Activated CD4-positive, alpha-beta memory T cell treated with anti-CD3 and anti-CD28 coated beads, Interleukin-2, amount 10 ng/mL, durations not matched to agents 7 days and 5 days (primary cell): ENCODE results near the gene ZFYVE16. TPM values are rescaled to one million over a fixed set of nuclear protein-coding genes. Genes with fewer than 3 reads are reported as not detected.

Source experiments
- CTCF ChIA-PET: fragments of 350-600 bp; sonication (Branson Sonifier 250); formaldehyde crosslinking; loops from one replicate; lab custom pipeline; 2021; ENCODE audit warnings: antibody characterized with exemption, inconsistent platforms; lab: Charles Lee
- POLR2A ChIA-PET: fragments of 350-600 bp; sonication (Branson Sonifier 250); formaldehyde crosslinking; loops from one replicate; lab custom pipeline; 2021; ENCODE audit warnings: antibody characterized with exemption; lab: Charles Lee
- DNase-seq: peaks from one replicate; pipeline ENCODE4 v3.0.0-alpha.2; 2020
- H3K27ac Mint-ChIP-seq: one replicate; pipeline ENCODE4 v1.8.0; 2021; ENCODE audit warnings: mild to moderate bottlenecking, mixed read lengths
- H3K27me3 Mint-ChIP-seq: one replicate; pipeline ENCODE4 v1.8.0; 2021; ENCODE audit warnings: mixed read lengths
- H3K36me3 Mint-ChIP-seq: one replicate; pipeline ENCODE4 v1.8.0; 2021; ENCODE audit warnings: low read depth, mixed read lengths
- H3K4me1 Mint-ChIP-seq: one replicate; pipeline ENCODE4 v1.8.0; 2021; ENCODE audit warnings: mixed read lengths
- H3K4me3 Mint-ChIP-seq: one replicate; pipeline ENCODE4 v1.8.0; 2021; ENCODE audit warnings: mild to moderate bottlenecking, mixed read lengths
- H3K9me3 Mint-ChIP-seq: one replicate; pipeline ENCODE4 v1.8.0; 2021; ENCODE audit warnings: mixed read lengths
- total RNA-seq, 2 experiments: library from RNA; stranded (reverse); gene quantifications; one replicate each; pipeline ENCODE4 v1.2.3, GENCODE V29; 2021

Gene ZFYVE16
- 10 to 100 TPM; 13.4 to 15.7 TPM for total RNA-seq

DNA sequence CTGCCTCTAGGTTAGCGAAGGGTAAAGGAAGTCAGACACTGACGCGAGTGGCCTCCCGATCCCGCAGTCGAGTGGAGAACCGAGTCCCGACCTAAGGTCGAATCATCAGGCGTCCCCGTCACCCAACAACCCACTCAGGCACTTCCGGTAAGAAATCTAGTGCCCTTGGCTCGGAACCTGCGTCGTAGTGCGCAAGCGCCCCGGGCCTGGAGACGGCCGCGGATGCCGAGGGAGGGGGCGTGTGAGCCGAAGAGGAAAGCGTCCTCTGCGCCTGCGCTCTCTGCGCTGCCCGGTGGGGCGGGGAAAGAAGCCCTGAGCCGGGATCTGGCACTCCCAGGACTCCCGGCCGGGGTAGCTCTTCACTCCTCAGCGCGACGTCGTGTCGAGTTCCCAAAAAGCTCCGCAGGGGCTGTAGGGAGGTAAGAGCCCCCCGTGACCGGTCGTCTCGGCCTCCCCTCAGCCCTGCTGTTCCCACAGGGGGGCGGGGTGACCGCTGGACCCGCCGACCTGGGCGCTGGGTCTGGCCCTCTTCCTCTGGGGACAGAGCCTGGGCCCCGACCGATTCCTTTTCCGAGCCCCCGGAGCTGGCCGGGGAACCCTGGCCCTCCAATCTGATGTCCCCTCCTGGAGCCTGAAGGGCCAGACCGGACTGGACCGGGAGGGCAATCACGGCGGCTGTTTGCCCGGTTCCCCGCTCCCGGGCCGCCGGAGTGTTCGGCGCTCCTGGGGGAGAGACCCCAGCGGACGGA is at the start of gene ZFYVE16:
Gene ZFYVE16, plus strand, starts transcription at position 330 of the 749 bp plus-strand sequence. CDS start 26,084 bp downstream, outside the sequence.
- Mint-ChIP-seq H3K4me3 (peak within 1 kb of the TSS; percentile 93), H3K9me3 (no peaks in the 10 kb centered on the region), H3K36me3 (peaks cover 7% of the 10 kb centered on the region), H3K27me3 (no peaks in the 10 kb centered on the region), H3K27ac (peak within 1 kb of the TSS; percentile 98), H3K4me1 (peaks cover 22% of the 10 kb centered on the region)
- peak; percentile 96 for DNase-seq
- CTCF ChIA-PET: interaction anchor here (0.8 to 1.2 kb wide), 2 partner anchors 316 to 325 kb away, joined by 3 read pairs; no protein-coding TSS in a partner anchor
- POLR2A ChIA-PET: interaction anchor here (1.0 to 2.2 kb wide), 5 partner anchors 152 to 896 kb away, joined by 3 to 10 read pairs (median 4); partner anchors contain the start of genes DHFR and SERINC5

GRCh38 chr5:80360914-80361444 is 46.9 kb upstream of the ZFYVE16 start:
- DNase-seq: no peak
- no peak overlapping the region for H3K4me3 Mint-ChIP-seq
- ChIA-PET POLR2A (no interaction called here), CTCF (interaction anchor here (1.1 kb wide), 1 partner anchor 12 kb away, joined by 3 read pairs; no protein-coding TSS in a partner anchor)
- H3K36me3 Mint-ChIP-seq: no peaks in the 10 kb centered on the region
- H3K27ac Mint-ChIP-seq: no peak overlapping the region
- peaks cover 3% of the 10 kb centered on the region for H3K27me3 Mint-ChIP-seq
- no peaks in the 10 kb centered on the region for H3K4me1 Mint-ChIP-seq
- peaks cover 2% of the 10 kb centered on the region for H3K9me3 Mint-ChIP-seq

- CTCF ChIA-PET: no interaction called here
- POLR2A ChIA-PET: no interaction called here
These were observed 43.0 kb upstream of the ZFYVE16 start for GRCh38 chr5:80364892-80365291.

GRCh38 chr5:80368661-80369480 is 39.0 kb upstream of the ZFYVE16 start:
- Mint-ChIP-seq H3K36me3 (no peaks in the 10 kb centered on the region), H3K4me1 (no peaks in the 10 kb centered on the region), H3K27me3 (peaks cover 4% of the 10 kb centered on the region), H3K9me3 (no peaks in the 10 kb centered on the region), H3K4me3 (no peak overlapping the region), H3K27ac (no peak overlapping the region)
- no peak for DNase-seq
- ChIA-PET POLR2A (no interaction called here), CTCF (no interaction called here)

More at GRCh38 chr5:80364892-80365291, 43.0 kb upstream of the ZFYVE16 start:
- peaks cover 3% of the 10 kb centered on the region for H3K27me3 Mint-ChIP-seq
- no peak overlapping the region for H3K27ac Mint-ChIP-seq
- H3K4me3 Mint-ChIP-seq: no peak overlapping the region
- H3K36me3 Mint-ChIP-seq: no peaks in the 10 kb centered on the region
- H3K4me1 Mint-ChIP-seq: no peaks in the 10 kb centered on the region
- DNase-seq: no peak
- H3K9me3 Mint-ChIP-seq: no peaks in the 10 kb centered on the region

GRCh38 chr5:80369521-80369920 is 38.3 kb upstream of the ZFYVE16 start:
- H3K27me3 Mint-ChIP-seq: peaks cover 4% of the 10 kb centered on the region
- no peak for DNase-seq
- H3K36me3 Mint-ChIP-seq: no peaks in the 10 kb centered on the region
- POLR2A ChIA-PET: no interaction called here
- CTCF ChIA-PET: no interaction called here
- no peaks in the 10 kb centered on the region for H3K9me3 Mint-ChIP-seq
- no peaks in the 10 kb centered on the region for H3K4me1 Mint-ChIP-seq
- H3K27ac Mint-ChIP-seq: no peak overlapping the region
- H3K4me3 Mint-ChIP-seq: no peak overlapping the region

DNA sequence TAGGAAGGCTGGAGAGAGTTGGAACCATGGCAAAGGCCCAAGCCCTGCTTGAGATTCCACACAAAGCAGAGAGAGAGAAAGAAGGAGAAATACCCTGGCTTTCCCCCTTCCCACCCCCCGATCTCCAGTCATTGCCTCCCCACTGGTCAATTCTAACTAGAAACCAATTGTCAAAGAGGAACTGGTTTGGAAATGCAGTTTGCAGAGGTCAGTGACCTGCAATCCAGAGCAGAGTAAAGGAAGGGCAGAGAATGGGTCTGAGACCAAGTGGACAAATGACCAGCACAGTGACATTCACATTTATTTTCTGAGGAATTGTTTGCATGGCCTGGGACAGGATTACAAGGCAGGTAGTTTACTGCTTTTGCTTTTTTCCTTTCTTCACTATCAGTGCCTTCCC is 37.5 kb upstream of the ZFYVE16 start:
- Mint-ChIP-seq H3K36me3 (no peaks in the 10 kb centered on the region), H3K27ac (no peak overlapping the region), H3K4me3 (no peak overlapping the region), H3K9me3 (no peaks in the 10 kb centered on the region), H3K27me3 (peaks cover 4% of the 10 kb centered on the region), H3K4me1 (no peaks in the 10 kb centered on the region)
- POLR2A ChIA-PET: no interaction called here
- CTCF ChIA-PET: no interaction called here
- no peak for DNase-seq

- no peaks in the 10 kb centered on the region for H3K4me1 Mint-ChIP-seq
- no peaks in the 10 kb centered on the region for H3K36me3 Mint-ChIP-seq
- H3K4me3 Mint-ChIP-seq: no peak overlapping the region
- peaks cover 6% of the 10 kb centered on the region for H3K27me3 Mint-ChIP-seq
- ChIA-PET CTCF (interaction anchor here (0.6 to 1.1 kb wide), 2 partner anchors 12 to 280 kb away, joined by 3 read pairs; no protein-coding TSS in a partner anchor), POLR2A (no interaction called here)
- no peak overlapping the region for H3K27ac Mint-ChIP-seq
- no peaks in the 10 kb centered on the region for H3K9me3 Mint-ChIP-seq
- DNase-seq: no peak
These were observed 35.1 kb upstream of the ZFYVE16 start for GRCh38 chr5:80372780-80373179.

- ChIA-PET POLR2A (no interaction called here), CTCF (no interaction called here)
- DNase-seq: no peak
- Mint-ChIP-seq H3K27ac (no peak overlapping the region), H3K36me3 (no peaks in the 10 kb centered on the region), H3K4me1 (no peaks in the 10 kb centered on the region), H3K9me3 (no peaks in the 10 kb centered on the region), H3K27me3 (peaks cover 6% of the 10 kb centered on the region), H3K4me3 (no peak overlapping the region)
These were observed 33.7 kb upstream of the ZFYVE16 start for GRCh38 chr5:80374188-80374587.

- ChIA-PET CTCF (no interaction called here), POLR2A (no interaction called here)
- Mint-ChIP-seq H3K27me3 (peaks cover 2% of the 10 kb centered on the region), H3K4me3 (no peak overlapping the region), H3K4me1 (no peaks in the 10 kb centered on the region), H3K27ac (no peak overlapping the region), H3K36me3 (no peaks in the 10 kb centered on the region), H3K9me3 (no peaks in the 10 kb centered on the region)
- no peak for DNase-seq
These were observed 31.3 kb upstream of the ZFYVE16 start for GRCh38 chr5:80376557-80376956.

DNA sequence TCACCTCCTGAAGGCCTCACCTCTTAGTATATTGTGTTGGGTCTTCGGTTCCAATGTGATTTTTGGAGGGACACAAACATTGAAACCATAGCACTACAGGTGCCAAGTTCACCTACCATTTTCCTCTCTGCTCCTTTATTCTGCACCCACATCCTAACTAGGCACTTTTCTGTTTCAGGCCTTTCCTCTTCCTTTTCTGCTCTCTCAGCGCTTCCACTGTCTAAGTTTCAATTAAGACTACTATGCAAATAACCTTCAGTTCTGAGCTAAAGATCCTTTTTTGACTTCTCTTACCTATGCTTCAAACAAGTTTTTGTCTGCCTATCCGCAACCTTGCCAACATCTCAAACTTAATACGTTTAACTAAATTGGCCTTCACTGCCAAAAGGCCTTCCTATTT is 25.4 kb upstream of the ZFYVE16 start:
- ChIA-PET POLR2A (interaction anchor here (0.5 kb wide), 1 partner anchor 53 kb away, joined by 3 read pairs; no protein-coding TSS in a partner anchor), CTCF (no interaction called here)
- no peak for DNase-seq
- Mint-ChIP-seq H3K4me1 (no peaks in the 10 kb centered on the region), H3K27ac (no peak overlapping the region), H3K27me3 (peaks cover 13% of the 10 kb centered on the region), H3K9me3 (no peaks in the 10 kb centered on the region), H3K36me3 (no peaks in the 10 kb centered on the region), H3K4me3 (no peak overlapping the region)

DNA sequence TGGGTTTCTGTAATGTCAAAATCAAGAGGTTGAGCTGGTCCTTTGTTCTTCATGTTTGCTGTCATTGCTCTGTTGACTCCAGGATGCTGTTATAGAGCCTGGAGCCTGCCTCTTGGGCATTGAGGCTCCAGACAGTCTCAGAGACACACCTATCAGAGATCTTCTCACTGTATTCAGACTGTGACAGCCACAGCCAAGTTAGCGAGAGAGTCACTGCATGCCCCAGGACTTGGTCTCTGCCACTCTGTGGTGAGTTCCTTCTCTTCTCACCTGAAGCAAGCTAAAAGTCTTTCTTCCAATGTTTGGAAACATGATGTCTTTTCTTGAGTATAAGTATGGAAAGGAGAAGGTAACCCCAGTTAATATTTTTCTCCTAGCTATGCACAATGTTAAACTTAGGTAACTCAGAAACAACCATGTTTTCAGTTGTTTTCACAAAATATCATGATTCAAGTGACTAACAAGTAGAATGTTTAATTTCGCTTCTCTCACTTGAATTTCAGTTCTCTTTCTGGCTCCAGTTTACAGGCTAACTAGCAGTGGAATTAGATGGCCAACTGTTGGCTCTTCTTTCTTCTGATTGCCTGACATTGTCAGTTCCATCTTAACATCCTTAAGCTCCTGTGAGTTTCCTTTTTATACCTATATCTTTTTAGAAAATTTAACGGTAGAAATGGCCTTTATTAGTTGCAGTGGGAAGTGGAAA is 20.6 kb upstream of the ZFYVE16 start:
- Mint-ChIP-seq H3K36me3 (no peaks in the 10 kb centered on the region), H3K4me3 (no peak overlapping the region), H3K4me1 (peaks cover 2% of the 10 kb centered on the region), H3K27ac (no peak overlapping the region), H3K27me3 (peaks cover 21% of the 10 kb centered on the region), H3K9me3 (no peaks in the 10 kb centered on the region)
- DNase-seq: no peak
- ChIA-PET POLR2A (no interaction called here), CTCF (no interaction called here)

- H3K4me3 Mint-ChIP-seq: no peak overlapping the region
- peaks cover 31% of the 10 kb centered on the region for H3K27me3 Mint-ChIP-seq
- peaks cover 2% of the 10 kb centered on the region for H3K4me1 Mint-ChIP-seq
- H3K36me3 Mint-ChIP-seq: no peaks in the 10 kb centered on the region
- no peak for DNase-seq
- POLR2A ChIA-PET: no interaction called here
- CTCF ChIA-PET: interaction anchor here (1.2 kb wide), 1 partner anchor 43 kb away, joined by 4 read pairs; no protein-coding TSS in a partner anchor
- H3K27ac Mint-ChIP-seq: no peak overlapping the region
- no peaks in the 10 kb centered on the region for H3K9me3 Mint-ChIP-seq
These were observed 18.3 kb upstream of the ZFYVE16 start for GRCh38 chr5:80389580-80389979.
